ENCODE data around the gene CDC27.
"Not testable (repeated sequence)": the region's sequence is repeated elsewhere in the genome, so short reads cannot be mapped to it uniquely, and the experiment has no call there.

The CDC27 gene

DNA sequence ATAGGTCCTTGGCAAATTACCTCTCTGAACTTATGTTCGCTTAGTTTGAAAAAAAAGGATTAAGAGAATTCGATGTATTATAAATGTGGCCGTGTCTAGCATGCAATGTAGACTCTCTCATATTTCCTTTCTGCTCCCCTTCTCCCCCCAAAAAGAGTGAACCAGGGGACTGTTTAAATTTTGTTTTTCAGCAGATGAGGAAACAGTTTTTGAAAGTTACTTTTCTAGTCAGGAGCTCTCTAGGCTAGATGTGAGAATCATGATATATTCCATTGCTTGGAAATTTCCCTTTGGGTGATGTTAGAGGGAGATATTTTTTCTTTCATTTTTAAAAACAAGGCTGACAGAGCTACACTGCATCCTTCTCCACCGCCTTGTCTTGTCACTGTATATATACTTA is 1.1 kb upstream of the CDC27 start:
- DNase-seq, result no peak

DNA sequence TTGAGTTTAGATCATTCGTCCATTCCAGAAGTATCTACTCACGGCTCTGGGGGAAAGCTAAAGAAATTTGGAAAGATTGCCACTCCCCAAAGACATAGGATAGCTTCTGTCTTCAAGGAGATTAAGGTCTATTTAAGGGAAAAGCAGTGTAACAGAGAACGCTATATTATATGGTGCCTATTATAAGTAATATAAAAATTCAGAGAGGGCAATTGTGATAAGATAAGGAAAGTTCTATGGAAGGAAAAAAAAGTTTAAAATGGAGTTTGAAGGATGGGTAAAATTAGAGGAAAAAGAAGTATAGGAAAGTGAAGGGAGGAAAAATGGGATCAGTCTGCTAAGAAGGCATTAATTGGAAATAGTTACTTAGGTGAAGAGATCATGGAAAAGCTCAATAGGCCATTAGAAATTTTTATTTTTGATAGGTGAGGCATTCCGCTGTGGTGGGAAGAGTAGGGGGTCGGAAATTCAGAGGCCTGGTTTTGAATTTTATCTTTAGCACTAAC is 690 bp upstream of the CDC27 start:
- no peak for DNase-seq

DNA sequence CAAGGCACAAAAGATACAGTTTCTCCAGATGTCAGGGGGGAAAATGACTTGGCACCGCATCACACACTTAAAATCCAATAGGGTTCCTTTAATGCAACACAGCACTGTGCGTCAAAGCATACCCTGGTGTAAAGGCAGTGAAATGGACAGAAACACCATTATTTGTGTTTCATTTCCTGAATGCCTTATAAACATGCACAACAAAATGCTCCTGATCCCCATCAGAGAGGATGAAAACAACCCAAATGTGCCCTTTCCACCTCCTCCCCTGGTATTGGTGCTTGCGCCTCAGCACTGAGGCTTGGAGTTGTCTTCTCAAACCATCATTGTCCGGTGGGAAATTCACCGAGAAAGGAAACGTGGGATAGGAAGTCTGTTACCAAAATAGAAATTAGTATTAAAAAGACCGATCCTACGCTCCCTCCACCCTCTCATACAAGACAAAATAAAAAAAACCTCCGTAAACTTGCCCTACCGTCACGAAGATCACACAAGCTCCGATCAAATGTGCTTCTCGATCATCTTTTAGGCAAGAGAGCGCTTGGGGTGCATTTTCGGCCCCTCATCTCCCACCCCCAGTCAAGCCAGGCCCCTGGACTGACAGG is 722 bp downstream of the CDC27 start:
- DNase-seq, result no peak

DNA sequence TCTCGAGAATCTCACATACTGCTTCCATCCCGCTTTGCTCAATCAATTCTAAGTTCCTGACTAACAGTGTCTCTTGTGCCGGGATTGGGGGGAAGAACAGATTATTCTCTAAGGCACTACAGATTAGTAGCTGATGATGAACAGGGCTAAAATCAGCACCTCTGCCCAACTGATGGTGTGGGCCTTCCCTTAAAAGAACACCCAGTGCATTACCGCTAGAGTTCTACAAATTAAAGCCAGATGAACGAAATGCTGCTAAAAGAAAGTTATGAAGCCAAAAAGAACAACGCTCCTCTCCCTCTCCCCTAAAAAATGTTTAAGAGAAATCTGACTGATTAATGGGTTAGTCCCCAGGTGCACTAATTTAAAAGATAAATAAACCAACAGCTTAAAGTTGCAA is 4.4 kb downstream of the CDC27 start:
- DNase-seq, result no peak

DNA sequence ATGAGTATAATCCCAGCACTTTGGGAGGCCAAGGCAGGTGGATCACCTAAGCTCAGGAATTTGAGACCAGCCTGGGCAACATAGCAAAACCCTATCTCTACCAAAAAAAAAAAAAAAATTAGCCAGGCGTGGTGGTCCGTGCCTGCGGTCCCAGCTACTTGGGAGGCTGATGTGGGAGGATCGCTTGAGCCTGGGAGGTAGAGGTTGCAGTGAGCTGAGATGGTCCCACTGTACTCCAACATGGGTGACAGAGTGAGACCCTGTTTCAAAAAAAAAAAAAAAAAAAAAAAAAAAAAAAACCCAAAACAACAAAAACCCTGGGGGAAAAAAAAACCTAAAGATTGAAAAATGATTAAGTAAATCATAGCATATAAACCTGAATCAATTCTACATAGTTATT is 8.1 kb downstream of the CDC27 start:
- DNase-seq, result not testable (repeated sequence)

DNA sequence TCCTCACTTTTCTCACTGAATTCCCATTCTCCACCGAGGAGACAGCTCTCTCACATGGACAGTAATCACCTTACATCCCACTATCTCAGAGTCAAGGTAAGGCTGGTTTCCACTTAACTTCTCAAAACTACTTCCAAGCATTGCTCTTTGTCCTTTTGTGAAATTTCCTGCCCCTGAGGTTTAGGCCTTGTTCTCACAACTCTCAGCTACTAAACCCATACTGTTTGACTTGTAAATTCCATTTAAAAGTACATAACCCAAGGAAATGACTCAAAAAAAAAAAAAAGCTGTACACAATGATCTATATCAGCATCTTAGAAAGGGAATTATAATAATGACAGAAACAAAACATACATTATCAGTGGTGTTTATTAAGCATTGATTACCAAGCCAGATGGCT is 8.8 kb downstream of the CDC27 start:
- DNase-seq, result no peak

DNA sequence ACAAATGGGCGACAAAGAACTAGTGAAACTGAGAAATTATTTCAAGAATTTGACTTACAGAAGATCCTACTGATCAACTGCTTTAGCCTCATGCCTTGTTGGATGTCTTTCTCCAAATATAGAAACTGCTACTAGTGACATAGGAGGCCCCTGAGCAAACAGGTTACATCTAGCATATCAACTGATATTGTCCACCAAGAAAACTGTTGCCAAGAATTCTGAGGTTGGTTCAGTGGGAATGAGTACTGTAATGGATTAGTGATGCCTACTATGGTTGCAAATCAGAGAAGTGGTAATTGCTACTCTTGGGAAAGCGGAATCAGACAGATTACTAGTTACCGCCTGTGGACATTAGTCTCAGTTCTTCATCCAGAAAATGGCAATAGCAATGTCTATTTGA is 10.0 kb downstream of the CDC27 start:
- no peak for DNase-seq

DNA sequence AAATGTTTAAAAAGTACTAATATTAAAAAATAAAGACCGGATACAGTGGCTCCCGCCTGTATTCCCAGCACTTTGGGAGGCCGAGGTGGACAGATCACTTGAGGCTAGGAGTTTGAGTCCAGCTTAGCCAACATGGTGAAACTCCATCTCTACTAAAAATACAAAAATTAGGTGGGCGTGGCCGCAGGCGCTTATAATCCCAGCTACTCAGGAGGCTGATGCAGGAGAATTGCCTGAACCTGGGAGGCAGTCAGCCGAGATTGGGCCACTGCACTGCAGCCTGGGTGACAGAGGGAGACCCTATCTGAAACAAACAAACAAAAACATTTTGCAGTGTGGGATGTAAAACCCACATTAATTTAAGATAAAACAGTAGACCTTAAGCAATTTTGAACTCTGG is 11.8 kb downstream of the CDC27 start:
- no peak for DNase-seq

DNA sequence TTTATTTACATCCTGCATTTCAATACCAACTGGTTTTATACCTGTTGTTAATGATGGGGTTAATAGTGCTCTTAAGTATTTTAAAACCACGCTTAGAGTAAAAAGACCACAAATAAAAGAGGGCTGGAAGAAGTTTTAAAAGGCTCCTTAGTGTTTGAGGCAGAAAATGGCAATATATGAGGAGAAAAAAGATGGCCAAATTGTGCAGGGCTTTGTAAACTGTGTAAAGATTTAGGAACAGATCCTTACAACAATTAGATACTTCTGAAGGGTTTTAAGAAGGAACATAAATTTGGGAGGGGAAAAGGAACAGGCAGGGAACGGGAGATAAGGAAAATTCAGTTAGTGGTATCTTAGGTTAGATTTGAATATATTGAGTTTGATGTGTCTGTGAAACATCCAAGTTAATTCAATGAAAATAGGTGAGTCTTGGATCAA is 12.7 kb downstream of the CDC27 start:
- DNase-seq, result no peak

DNA sequence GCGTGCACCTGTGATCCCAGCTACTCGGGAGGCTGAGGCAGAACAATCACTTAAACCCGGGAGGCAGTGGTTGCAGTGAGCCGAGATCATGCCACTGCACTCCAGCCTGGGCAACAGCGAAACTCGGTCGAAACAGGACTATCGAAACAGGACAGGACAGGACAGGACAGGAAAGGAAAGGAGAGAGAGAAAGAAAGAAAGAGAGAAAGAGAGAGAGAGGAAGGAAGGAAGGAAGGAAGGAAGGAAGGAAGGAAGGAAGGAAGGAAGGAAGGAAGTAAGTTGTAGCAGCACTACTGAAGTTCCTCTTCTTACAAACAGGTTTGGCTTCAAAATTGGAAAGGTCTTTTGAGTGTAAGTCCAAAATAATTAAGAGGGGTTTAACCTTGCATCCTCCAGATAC is 14.3 kb downstream of the CDC27 start:
- DNase-seq, result not testable (repeated sequence)

DNA sequence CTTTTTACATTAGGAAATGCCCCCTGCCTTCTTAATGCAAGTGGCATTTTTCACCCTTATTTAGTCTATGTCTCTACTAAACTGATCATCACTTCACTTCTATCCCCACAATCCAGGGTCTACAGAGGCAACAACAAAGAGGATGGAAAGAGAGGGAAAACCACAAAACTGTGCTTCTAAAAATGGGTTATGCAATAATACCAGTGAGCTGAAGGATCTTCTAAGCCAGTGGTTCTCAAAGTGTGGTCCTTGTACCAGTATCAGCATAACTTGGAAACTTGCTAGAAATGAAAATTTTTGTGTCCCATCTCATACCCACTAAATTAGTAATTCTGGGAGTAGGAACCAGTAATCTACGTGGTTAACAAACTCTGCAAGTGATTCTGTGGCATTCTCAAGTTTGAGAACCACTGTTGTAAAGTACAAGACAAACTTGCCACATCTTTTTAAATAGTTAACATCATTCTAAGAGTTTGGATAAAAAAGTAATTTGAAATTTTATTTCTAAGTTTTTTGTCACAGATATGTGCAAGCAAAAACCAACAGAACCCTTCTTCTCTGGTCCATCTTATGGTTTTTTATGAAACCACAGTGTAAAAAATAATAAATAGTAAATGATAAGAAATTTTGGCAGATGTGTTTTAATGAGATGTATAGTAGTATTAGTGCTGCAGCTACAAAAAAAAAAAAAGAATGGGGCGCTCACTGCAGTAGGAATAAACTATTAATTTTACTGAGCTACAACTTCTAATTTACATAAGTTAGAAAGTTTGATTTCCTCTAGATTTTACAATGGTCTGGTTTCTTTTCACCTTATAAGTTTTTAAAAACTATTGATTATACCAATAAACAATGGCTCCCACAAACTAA is 16.2 kb downstream of the CDC27 start:
- no peak for DNase-seq

DNA sequence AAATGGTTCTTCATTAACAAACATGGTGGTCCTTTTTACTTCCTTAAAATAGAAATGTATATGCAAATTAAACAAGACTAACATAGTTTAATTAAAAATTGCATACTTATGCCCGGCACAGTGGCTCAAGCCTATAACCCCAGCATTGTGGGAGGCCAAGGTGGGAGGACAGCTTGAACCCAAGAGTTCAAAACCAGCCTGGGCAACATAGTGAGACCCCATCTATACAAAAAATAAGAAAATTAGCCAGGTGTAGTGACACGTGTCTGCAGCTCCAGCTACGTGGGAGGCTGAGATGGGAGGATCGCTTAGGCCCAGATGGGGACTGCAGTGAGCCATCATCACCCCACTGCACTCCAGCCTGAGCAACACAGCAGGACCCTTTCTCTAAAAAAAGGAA is 18.4 kb downstream of the CDC27 start:
- DNase-seq, result no peak

DNA sequence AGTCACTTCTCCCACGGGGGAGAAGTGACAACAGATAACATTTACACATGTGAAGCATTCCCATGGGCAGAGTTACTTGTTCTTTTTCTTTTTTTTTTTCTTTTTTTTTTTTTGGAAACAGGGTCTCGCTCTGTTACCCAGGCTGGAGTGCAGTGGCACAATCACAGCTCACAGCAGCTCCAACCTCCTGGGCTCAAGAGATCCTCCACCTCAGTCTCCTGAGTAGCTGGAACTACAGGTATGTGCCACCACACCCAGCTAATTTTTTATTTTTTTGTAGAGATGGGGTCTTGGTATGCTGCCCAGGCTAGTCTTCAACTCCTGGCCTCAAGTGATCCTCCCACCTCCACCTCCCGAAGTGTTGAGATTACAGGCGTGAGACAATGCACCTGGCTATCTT is 20.2 kb downstream of the CDC27 start:
- DNase-seq, result not testable (repeated sequence)

DNA sequence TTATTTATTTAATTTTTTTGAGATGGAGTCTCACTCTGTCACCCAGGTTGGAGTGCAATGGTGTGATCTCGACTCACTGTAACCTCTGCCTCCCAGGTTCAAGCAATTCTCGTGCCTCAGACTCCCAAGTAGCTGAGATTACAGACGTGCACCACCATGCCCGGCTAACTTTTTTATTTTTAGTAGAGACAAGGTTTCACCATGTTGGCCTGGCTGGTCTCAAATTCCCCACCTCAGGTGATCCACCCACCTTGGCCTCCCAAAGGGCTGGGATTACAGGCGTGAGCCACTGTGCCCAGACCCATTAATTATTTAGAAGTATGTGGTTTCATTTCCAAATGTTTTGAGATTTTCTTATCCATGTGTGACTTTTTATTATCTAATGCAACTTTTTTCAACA is 22.2 kb downstream of the CDC27 start:
- not testable (repeated sequence) for DNase-seq

DNA sequence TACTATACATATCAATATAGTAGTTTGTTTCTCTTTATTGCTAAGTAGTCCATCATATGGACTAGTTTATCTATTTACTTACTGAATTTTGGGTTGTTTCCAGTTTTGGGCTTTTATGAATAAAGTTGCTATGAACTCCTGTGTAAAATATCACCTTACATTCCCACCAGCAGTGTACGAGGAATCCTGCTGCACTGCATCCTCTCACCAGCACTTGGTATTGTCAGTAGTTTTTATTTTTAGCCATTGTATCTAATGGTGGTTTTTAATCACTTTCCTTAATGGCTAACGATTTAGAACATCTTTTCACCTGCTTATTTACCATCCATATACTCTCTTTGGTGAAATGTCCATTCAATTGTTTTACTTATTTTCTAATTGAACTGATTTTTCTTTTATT is 24.0 kb downstream of the CDC27 start:
- DNase-seq, result no peak

DNA sequence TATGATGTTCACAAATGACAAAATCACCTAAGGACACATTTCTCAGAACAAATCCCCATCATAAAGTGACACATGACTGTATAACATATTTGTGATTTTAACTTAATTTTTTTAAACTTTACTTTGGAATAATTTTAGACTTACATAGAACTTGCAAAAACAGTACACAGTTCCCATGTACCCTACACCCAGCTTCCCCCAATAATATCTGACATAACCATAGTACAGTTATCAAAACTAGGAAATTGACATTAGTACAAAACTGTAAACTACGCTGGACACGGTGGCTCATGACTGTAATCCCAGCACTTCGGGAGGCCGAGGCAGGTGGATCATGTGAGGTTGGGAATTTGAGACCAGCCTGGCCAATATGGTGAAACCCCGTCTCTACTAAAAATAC is 24.8 kb downstream of the CDC27 start:
- DNase-seq, result no peak

DNA sequence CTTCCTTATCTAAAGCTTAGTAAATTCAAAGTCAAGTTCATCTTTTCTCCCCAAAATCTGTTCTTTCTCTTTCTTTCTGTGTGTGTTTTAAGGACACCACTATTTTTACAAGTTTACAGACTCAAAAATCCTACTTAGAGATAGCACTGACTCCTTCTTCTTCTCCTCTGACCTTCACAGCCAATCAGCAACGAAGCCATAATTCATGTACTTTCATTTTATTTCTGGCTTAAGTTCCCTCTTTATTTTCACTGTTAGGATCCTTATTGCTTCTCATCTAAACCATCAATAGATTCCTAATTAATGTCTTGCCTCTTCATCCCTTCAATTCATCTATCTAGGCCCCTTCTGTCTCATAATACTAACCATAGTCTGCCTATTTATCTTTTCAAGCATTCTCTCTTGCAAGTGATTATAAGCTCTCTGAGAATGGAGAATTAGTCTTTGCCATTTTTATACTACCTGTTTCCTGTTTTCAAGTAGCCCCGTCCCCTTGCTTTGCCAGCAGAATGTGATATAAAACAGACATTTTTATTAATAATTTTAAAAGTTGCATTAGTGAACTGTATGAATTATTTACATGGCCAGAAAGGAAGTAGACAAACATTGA is 27.0 kb downstream of the CDC27 start:
- no peak for DNase-seq

DNA sequence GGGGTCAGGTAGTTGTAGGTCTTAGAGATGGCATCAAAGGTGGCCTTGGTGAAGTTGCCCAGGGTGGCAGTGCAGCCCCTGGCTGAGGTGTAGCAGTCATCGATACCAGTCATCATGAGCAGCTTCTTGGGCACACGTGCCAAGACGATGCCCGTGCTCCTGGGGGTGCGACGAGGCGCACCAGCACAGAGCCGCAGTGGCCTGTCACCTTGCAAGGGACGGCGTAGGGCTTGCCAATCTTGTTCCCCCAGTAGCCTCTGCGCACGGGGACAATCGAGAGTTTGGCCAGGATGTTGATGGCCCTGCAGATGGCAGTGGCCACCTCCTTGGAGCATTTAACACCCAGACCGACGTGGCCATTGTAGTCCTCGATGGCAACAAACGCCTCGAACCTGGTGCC is 29.8 kb downstream of the CDC27 start:
- DNase-seq, result no peak

DNA sequence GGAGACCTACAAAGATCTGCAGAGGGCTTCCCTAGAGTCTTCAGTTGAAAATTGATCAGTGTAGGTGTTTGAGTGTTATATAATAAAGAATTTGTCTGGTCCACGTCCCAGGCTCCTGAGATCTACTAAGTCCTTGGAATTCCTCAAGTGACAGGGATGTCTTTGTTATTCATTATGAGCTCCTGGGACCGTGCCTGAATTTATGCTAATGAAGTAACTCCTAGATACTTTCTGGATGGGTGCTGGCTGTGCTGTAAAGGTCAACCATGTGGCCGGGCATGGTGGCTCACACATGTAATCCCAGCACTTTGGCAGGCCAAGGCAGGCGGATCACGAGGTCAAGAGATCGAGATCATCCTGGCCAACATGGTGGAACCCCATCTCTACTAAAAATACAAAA is 43.7 kb downstream of the CDC27 start:
- no peak for DNase-seq

DNA sequence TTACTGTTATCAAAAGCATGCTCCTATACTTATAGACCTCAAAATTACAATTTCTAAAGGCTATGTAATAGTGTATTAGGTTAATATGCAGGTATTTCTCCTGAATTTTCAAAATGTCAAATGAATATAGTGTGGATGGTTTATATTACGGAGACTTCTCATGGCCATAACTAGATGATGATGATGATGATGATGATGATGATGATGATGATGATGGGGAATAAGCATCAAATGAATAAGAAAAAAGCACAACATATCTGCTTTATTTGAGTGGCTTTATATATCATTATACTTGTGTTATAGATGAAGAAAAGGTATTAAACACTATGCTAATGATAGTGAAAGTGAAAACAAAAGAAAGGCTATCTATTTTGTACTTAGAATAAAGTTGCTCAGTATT is 53.9 kb downstream of the CDC27 start:
- no peak for DNase-seq

DNA sequence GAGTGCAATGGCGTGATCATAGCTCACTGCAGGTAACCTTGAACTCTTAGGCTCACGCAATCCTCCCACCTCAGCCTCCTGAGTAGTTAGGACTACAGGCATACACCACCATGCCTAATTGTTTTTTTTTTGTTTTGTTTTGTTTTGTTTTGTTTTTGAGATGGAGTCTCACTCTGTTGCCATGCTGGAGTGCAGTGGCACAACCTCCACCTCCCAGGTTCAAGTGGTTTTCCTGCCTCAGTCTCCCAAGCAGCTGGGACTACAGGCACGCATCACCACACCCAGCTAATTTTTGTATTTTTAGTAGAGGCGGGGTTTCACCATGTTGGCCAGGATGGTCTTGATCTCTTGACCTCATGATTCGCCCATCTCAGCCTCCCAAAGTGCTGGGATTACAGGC is 54.7 kb downstream of the CDC27 start:
- not testable (repeated sequence) for DNase-seq

DNA sequence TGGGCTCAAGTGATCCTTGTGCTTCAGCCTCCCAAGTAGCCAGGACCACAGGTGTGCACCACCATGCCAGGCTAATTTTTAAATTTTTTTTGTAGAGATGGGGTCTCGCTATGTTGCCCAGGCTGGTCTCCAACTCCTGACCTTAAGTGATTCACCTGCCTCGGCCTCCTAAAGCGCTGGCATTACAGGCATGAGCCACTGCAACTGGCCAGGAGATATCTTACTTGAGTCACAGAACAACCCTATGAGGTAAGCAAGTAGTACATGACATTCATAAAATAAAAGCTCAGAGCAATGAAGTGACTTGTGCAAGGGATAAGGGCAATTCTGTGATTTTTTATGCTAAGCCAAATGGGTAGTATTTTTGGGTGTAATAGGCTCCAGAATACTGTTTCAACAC is 57.3 kb downstream of the CDC27 start:
- no peak for DNase-seq

DNA sequence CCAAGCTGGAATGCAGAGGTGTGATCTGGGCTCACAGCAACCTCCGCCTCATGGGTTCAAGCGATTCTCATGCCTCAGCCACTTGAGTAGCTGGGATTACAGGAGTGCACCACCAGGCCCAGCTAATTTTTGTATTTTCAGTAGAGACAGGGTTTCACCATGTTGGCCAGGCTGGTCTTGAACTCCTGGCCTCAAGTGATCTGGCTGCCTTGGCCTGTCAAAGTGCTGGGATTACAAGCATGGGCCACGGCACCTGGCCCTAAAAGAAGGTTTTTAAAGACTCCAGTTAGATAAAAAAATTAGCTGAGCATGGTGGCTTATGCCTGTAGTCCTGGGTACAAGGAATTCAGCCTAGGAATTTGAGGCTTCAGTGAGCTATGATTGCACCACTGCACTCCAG is 62.3 kb downstream of the CDC27 start:
- not testable (repeated sequence) for DNase-seq

DNA sequence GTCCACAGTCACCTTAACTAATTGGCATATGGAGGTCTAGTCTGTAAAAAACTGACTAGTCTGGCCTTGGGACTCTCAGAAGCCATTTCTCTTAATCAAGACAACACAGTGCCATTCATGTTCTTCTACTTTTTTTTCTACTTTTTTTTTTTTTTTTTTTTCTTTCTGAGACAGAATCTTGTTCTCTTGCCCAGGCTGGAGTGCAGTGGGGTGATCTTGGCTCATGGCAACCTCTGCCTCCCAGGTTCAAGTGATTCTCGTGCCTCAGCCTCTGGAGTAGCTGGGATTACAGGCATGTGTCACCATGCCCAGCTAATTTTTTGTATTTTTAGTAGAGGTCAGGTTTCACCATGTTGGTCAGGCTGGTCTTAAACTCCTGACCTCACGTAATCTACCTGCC is 65.8 kb downstream of the CDC27 start:
- not testable (repeated sequence) for DNase-seq
